ENCODE measurements around the gene CYSLTR2.

CYSLTR2 gene

DNA sequence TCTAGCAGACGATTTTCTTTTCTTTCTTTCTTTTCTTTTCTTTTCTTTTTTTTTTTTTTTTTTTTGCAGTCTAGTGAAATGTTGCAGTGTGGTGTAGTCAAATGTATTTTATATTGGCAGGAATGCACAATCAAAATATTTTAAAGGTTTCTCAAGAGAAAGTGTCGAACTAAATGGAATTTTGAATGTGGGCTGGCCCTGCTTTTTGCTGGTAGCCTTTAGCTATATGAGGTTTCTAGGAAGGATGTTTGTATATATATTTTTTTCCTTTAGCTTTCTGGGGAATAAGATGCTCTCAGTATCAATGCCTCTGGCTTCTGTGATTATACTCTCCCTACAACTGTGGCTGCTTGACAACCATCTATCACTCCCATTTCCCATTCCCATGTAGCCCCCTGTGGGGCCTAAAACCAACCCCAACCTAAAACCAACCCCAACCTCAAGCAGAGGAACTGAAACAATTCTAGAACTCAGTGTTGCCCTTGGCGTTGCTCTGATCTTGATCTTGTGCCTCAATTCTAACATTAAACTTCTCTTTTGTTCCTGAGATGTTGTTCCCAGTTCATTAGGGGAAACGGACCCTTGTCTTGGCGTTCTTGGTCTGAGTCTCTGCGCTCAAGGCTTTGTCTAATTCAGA, 27.1 kb downstream of the CYSLTR2 start:
- H3K18ac ChIP-seq (ENCODE audit: low read length), result no peak overlapping the region
- H3K36me3 ChIP-seq (replicated peaks in 1 of 2; ENCODE audit: control insufficient read depth in 2 of 2, insufficient read depth in 2 of 2, low read length in 2 of 2), result no peaks in the 10 kb centered on the region
- H2BK5ac ChIP-seq (ENCODE audit: low read length), result no peak overlapping the region
- no peak overlapping the region for H4K91ac ChIP-seq (ENCODE audit: low read depth, low read length, poor library complexity)
- H4K8ac ChIP-seq (ENCODE audit: low read depth, low read length), result no peak overlapping the region
- H3K9me3 ChIP-seq (replicated peaks in 1 of 2; ENCODE audit: control insufficient read depth in 2 of 2, insufficient read depth in 1 of 2, low read depth in 1 of 2, low read length in 2 of 2), result peaks cover 0 to under 1% of the 10 kb centered on the region in 2 donors
- H3K79me1 ChIP-seq (ENCODE audit: low read depth, low read length), result no peaks in the 10 kb centered on the region
- WGBS, 2 donors (ENCODE audit: extremely low coverage in 2 of 2, insufficient read length in 2 of 2, insufficient replicate concordance in 1 of 2), result no CpG with 5 or more reads among the region's 6 CpGs
- no peak overlapping the region for H2AK5ac ChIP-seq (ENCODE audit: low read depth, low read length)
- H2BK15ac ChIP-seq (ENCODE audit: low read length), result no peak overlapping the region
- H2AFZ ChIP-seq (ENCODE audit: low read length), result no peak overlapping the region
- no peaks in the 10 kb centered on the region for H3K27me3 ChIP-seq (ENCODE audit: control insufficient read depth in 3 of 3, insufficient read depth in 3 of 3, low read depth in 1 of 3, low read length in 3 of 3)
- no peak overlapping the region for H3K4ac ChIP-seq (ENCODE audit: low read length)
- H3K4me3 ChIP-seq (ENCODE audit: low read length in 2 of 2), result no peak overlapping the region
- no peak overlapping the region for H3K27ac ChIP-seq (replicated peaks; ENCODE audit: low read length)
- H2BK12ac ChIP-seq (ENCODE audit: low read length), result no peak overlapping the region
- DNase-seq (ENCODE audit: low spot score), result no peak
- H3K23ac ChIP-seq (ENCODE audit: low read depth, low read length, poor library complexity), result no peak overlapping the region
- no peaks in the 10 kb centered on the region for H3K4me1 ChIP-seq (ENCODE audit: control insufficient read depth in 2 of 2, insufficient read depth in 1 of 2, low read depth in 1 of 2, low read length in 2 of 2)
- no peak overlapping the region for H2BK120ac ChIP-seq (ENCODE audit: low read depth, low read length)
- H3K9ac ChIP-seq (ENCODE audit: low read depth, low read length, poor library complexity), result no peak overlapping the region
- H3K14ac ChIP-seq (ENCODE audit: low read length), result no peak overlapping the region
- no peak overlapping the region for H3K4me2 ChIP-seq (ENCODE audit: insufficient read depth, low read length, poor library complexity, severe bottlenecking)

- no peak overlapping the region for H2AK5ac ChIP-seq (ENCODE audit: low read depth, low read length)
- H3K18ac ChIP-seq (ENCODE audit: low read length), result no peak overlapping the region
- WGBS, 2 donors (ENCODE audit: extremely low coverage in 2 of 2, insufficient read length in 2 of 2, insufficient replicate concordance in 1 of 2), result no CpG with 5 or more reads among the region's 1 CpG
- H2BK5ac ChIP-seq (ENCODE audit: low read length), result no peak overlapping the region
- no peak overlapping the region for H2BK15ac ChIP-seq (ENCODE audit: low read length)
- H3K36me3 ChIP-seq (replicated peaks in 1 of 2; ENCODE audit: control insufficient read depth in 2 of 2, insufficient read depth in 2 of 2, low read length in 2 of 2), result no peaks in the 10 kb centered on the region
- H2BK120ac ChIP-seq (ENCODE audit: low read depth, low read length), result no peak overlapping the region
- H3K27ac ChIP-seq (replicated peaks; ENCODE audit: low read length), result no peak overlapping the region
- no peak overlapping the region for H3K4me2 ChIP-seq (ENCODE audit: insufficient read depth, low read length, poor library complexity, severe bottlenecking)
- H3K27me3 ChIP-seq (ENCODE audit: control insufficient read depth in 3 of 3, insufficient read depth in 3 of 3, low read depth in 1 of 3, low read length in 3 of 3), result no peaks in the 10 kb centered on the region
- DNase-seq (ENCODE audit: low spot score), result no peak
- H2BK12ac ChIP-seq (ENCODE audit: low read length), result no peak overlapping the region
- H4K8ac ChIP-seq (ENCODE audit: low read depth, low read length), result no peak overlapping the region
- H3K4ac ChIP-seq (ENCODE audit: low read length), result no peak overlapping the region
- no peaks in the 10 kb centered on the region for H3K79me1 ChIP-seq (ENCODE audit: low read depth, low read length)
- H3K14ac ChIP-seq (ENCODE audit: low read length), result no peak overlapping the region
- no peak overlapping the region for H3K23ac ChIP-seq (ENCODE audit: low read depth, low read length, poor library complexity)
- H3K9ac ChIP-seq (ENCODE audit: low read depth, low read length, poor library complexity), result no peak overlapping the region
- no peak overlapping the region for H2AFZ ChIP-seq (ENCODE audit: low read length)
- H4K91ac ChIP-seq (ENCODE audit: low read depth, low read length, poor library complexity), result no peak overlapping the region
- no peak overlapping the region for H3K4me3 ChIP-seq (ENCODE audit: low read length in 2 of 2)
- no peaks in the 10 kb centered on the region for H3K9me3 ChIP-seq (replicated peaks in 1 of 2; ENCODE audit: control insufficient read depth in 2 of 2, insufficient read depth in 1 of 2, low read depth in 1 of 2, low read length in 2 of 2)
- no peaks in the 10 kb centered on the region for H3K4me1 ChIP-seq (ENCODE audit: control insufficient read depth in 2 of 2, insufficient read depth in 1 of 2, low read depth in 1 of 2, low read length in 2 of 2)
Observed at GRCh38 chr13:48681905-48682304, 28.2 kb downstream of the CYSLTR2 start.

DNA sequence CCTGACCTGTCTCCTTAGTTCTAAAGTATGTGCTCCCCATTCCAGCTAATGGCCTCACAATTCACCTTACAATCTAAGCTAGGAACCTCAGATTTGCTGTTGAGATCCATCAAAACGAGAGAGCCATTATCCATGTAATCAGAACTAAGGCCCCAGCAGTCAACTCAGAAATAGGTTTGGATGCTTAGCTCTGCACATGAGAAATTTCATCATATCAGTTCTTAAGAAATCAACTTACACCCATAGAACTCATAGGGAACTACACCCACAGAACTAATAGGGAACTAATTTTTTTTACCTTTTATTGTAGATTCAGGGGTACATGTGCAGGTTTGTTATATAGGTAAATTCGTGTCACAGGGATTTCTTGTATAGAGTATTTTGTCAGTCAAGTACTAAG, 28.7 kb downstream of the CYSLTR2 start:
- H2BK12ac ChIP-seq (ENCODE audit: low read length), result no peak overlapping the region
- no peak overlapping the region for H4K8ac ChIP-seq (ENCODE audit: low read depth, low read length)
- no peak overlapping the region for H3K18ac ChIP-seq (ENCODE audit: low read length)

DNA sequence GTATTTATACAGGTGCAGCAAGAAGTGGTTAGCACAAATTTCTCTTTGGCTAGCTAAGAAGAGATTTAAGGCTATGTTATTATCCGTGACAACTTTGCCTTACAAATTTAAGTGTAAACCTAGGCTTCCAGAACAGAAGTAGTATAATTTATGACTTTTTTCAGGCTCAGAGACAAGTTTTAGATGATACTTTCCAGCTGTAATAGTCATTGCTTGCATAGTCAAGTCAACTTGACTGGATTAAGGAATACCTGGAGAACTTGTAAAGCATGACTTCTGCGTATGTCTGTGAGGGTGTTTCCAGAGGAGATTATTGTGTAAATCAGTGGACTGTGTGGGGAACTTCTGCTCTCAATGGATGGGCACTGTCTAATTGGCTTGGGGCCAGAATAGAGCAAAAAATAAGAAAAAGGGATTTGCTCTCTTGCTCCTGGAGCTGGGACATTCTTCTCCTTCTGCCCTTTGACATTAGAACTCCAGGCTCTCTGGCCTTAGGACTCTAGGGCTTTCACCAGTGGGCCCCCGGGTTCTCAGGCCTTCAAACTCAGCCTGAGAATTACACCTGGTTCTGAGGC, 33.0 kb downstream of the CYSLTR2 start:
- Histone ChIP-seq H2AFZ (ENCODE audit: low read length) (no peak overlapping the region), H3K36me3 (replicated peaks in 1 of 2; ENCODE audit: control insufficient read depth in 2 of 2, insufficient read depth in 2 of 2, low read length in 2 of 2) (no peaks in the 10 kb centered on the region), H3K4me1 (ENCODE audit: control insufficient read depth in 2 of 2, insufficient read depth in 1 of 2, low read depth in 1 of 2, low read length in 2 of 2) (no peaks in the 10 kb centered on the region), H3K27ac (replicated peaks; ENCODE audit: low read length) (no peak overlapping the region), H3K79me1 (ENCODE audit: low read depth, low read length) (no peaks in the 10 kb centered on the region), H3K9ac (ENCODE audit: low read depth, low read length, poor library complexity) (no peak overlapping the region), H3K4ac (ENCODE audit: low read length) (no peak overlapping the region), H2BK12ac (ENCODE audit: low read length) (no peak overlapping the region), H3K4me2 (ENCODE audit: insufficient read depth, low read length, poor library complexity, severe bottlenecking) (no peak overlapping the region), H2BK15ac (ENCODE audit: low read length) (no peak overlapping the region), H3K9me3 (replicated peaks in 1 of 2; ENCODE audit: control insufficient read depth in 2 of 2, insufficient read depth in 1 of 2, low read depth in 1 of 2, low read length in 2 of 2) (no peaks in the 10 kb centered on the region), H3K4me3 (ENCODE audit: low read length in 2 of 2) (no peak overlapping the region), H3K27me3 (ENCODE audit: control insufficient read depth in 3 of 3, insufficient read depth in 3 of 3, low read depth in 1 of 3, low read length in 3 of 3) (no peaks in the 10 kb centered on the region), H3K14ac (ENCODE audit: low read length) (no peak overlapping the region), H2BK5ac (ENCODE audit: low read length) (no peak overlapping the region), H4K8ac (ENCODE audit: low read depth, low read length) (no peak overlapping the region), H3K23ac (ENCODE audit: low read depth, low read length, poor library complexity) (no peak overlapping the region), H4K91ac (ENCODE audit: low read depth, low read length, poor library complexity) (no peak overlapping the region), H2BK120ac (ENCODE audit: low read depth, low read length) (no peak overlapping the region), H3K18ac (ENCODE audit: low read length) (no peak overlapping the region), H2AK5ac (ENCODE audit: low read depth, low read length) (no peak overlapping the region)
- no CpG with 5 or more reads among the region's 3 CpGs for WGBS, 2 donors (ENCODE audit: extremely low coverage in 2 of 2, insufficient read length in 2 of 2, insufficient replicate concordance in 1 of 2)
- DNase-seq (ENCODE audit: low spot score), result no peak

More for the DNA sequence above, 28.7 kb downstream of the CYSLTR2 start:
- Histone ChIP-seq H3K27ac (replicated peaks; ENCODE audit: low read length) (no peak overlapping the region), H2AFZ (ENCODE audit: low read length) (no peak overlapping the region), H3K36me3 (replicated peaks in 1 of 2; ENCODE audit: control insufficient read depth in 2 of 2, insufficient read depth in 2 of 2, low read length in 2 of 2) (no peaks in the 10 kb centered on the region), H2AK5ac (ENCODE audit: low read depth, low read length) (no peak overlapping the region), H3K4ac (ENCODE audit: low read length) (no peak overlapping the region), H3K4me2 (ENCODE audit: insufficient read depth, low read length, poor library complexity, severe bottlenecking) (no peak overlapping the region), H4K91ac (ENCODE audit: low read depth, low read length, poor library complexity) (no peak overlapping the region), H3K23ac (ENCODE audit: low read depth, low read length, poor library complexity) (no peak overlapping the region), H3K9me3 (replicated peaks in 1 of 2; ENCODE audit: control insufficient read depth in 2 of 2, insufficient read depth in 1 of 2, low read depth in 1 of 2, low read length in 2 of 2) (no peaks in the 10 kb centered on the region), H3K27me3 (ENCODE audit: control insufficient read depth in 3 of 3, insufficient read depth in 3 of 3, low read depth in 1 of 3, low read length in 3 of 3) (no peaks in the 10 kb centered on the region), H3K4me1 (ENCODE audit: control insufficient read depth in 2 of 2, insufficient read depth in 1 of 2, low read depth in 1 of 2, low read length in 2 of 2) (no peaks in the 10 kb centered on the region), H3K4me3 (ENCODE audit: low read length in 2 of 2) (no peak overlapping the region), H2BK15ac (ENCODE audit: low read length) (no peak overlapping the region), H2BK120ac (ENCODE audit: low read depth, low read length) (no peak overlapping the region), H3K9ac (ENCODE audit: low read depth, low read length, poor library complexity) (no peak overlapping the region), H3K14ac (ENCODE audit: low read length) (no peak overlapping the region), H2BK5ac (ENCODE audit: low read length) (no peak overlapping the region), H3K79me1 (ENCODE audit: low read depth, low read length) (no peaks in the 10 kb centered on the region)
- DNase-seq (ENCODE audit: low spot score), result no peak
- no CpG with 5 or more reads among the region's 2 CpGs for WGBS, 2 donors (ENCODE audit: extremely low coverage in 2 of 2, insufficient read length in 2 of 2, insufficient replicate concordance in 1 of 2)
